Activated CD8-positive, alpha-beta memory T cell treated with anti-CD3 and anti-CD28 coated beads, Interleukin-2, amount 50 U/mL, for 4 hours (primary cell): ENCODE data around the gene CBFA2T2.
"Not testable (repeated sequence)": the region's sequence is repeated elsewhere in the genome, so short reads cannot be mapped to it uniquely, and the experiment has no call there.

Experiments
- DNase-seq: peaks from one replicate; pipeline ENCODE4 v3.0.0-alpha.2; 2020

The CBFA2T2 gene

DNA sequence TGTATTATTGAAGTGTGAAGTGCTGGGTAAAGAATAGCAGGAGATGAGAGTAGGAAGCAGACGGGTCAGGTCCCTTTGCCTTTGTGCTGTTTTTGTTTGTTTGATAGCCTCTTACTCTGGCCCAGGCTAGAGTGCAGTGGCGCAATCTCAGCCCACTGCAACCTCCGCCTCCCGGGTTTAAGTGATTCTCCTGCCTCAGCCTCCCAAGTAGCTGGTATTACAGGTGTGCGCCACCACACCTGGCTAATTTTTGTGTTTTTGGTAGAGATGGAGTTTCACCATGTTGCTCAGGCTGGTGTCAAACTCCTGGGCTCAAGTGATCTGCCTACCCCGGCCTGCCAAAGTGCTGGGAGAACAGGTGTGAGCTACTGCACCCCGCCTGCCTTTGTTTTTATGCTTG is 18.1 kb downstream of the CBFA2T2 start:
- DNase-seq, result not testable (repeated sequence)

DNA sequence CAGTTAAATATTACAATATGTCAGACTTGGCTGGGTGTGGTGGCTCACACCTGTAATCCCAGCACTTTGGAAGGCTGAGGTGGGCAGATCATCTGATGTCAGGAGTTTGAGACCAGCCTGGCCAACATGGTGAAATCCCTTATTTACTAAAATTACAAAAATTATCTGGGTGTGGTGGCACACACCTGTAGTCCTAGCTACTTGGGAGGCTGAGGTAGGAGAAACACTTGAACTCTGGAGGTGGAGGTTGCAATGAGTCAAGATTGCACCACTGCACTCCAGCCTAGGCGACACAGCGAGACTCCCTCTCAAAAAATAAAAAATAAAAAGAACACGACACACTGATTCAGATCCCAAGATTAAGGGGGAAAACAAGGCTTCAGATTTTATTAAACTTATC is 19.2 kb downstream of the CBFA2T2 start:
- DNase-seq, result not testable (repeated sequence)

DNA sequence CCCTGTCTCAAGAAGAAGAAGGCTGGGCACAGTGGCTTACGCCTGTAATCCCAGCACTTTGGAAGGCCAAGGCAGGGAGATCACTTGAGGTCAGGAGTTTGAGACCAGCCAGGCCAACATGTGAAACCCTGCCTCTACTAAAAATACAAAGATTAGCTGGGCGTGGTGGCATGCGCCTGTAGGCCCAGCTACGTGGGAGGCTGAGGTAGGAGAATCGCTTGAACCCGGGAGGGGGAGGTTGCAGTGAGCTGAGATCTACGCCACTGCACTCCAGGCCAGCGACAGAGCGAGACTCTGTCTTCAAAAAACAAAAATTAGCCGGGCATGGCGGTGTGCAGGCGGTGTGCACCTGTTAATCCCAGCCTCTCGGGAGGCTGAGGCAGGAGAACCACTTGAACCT is 22.0 kb downstream of the CBFA2T2 start:
- not testable (repeated sequence) for DNase-seq

DNA sequence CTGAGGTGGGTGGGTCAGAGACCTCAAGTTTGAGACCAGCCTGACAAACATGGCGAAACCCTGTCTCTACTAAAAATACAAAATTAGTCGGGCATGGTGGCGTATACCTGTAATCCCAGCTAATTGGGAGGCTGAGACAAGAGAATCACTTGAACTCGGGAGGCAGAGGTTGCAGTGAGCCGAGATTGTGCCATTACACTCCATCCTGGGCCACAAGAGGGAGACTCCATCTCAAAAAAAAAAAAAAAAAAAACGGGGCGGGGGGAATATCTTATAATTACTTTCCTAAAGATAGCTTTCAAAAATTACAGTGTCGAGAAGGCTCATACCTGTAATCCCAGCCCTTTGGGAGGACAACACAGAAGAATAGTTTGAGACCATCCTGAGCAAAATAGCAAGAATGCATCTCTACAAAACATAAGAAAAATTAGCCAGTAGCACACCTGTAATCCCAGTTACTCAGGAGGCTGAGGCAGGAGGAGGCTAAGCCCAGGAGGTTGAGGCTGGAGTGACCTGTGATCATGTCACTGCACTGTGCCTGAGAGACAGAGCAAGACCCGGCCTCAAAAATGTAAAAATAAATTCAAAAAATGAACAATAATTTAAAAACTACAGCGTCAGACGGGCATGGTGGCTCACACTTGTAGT is 25.8 kb downstream of the CBFA2T2 start:
- DNase-seq, result no peak

- DNase-seq, result no peak
Measured at GRCh38 chr20:33516882-33517281, 27.0 kb downstream of the CBFA2T2 start.

GRCh38 chr20:33518071-33518470 is 28.2 kb downstream of the CBFA2T2 start:
- no peak for DNase-seq

GRCh38 chr20:33521461-33521860 is 31.6 kb downstream of the CBFA2T2 start:
- DNase-seq, result no peak

GRCh38 chr20:33522256-33522820 is 32.4 kb downstream of the CBFA2T2 start:
- DNase-seq, result no peak

GRCh38 chr20:33524261-33524660 is 34.4 kb downstream of the CBFA2T2 start:
- no peak for DNase-seq

- no peak for DNase-seq
Measured at GRCh38 chr20:33526769-33527168, 36.9 kb downstream of the CBFA2T2 start.

GRCh38 chr20:33531047-33531877 is 41.4 kb downstream of the CBFA2T2 start:
- no peak for DNase-seq

GRCh38 chr20:33531885-33532284 is 42.0 kb downstream of the CBFA2T2 start:
- DNase-seq, result no peak

- no peak for DNase-seq
Measured at GRCh38 chr20:33532753-33533459, 43.0 kb downstream of the CBFA2T2 start.

DNA sequence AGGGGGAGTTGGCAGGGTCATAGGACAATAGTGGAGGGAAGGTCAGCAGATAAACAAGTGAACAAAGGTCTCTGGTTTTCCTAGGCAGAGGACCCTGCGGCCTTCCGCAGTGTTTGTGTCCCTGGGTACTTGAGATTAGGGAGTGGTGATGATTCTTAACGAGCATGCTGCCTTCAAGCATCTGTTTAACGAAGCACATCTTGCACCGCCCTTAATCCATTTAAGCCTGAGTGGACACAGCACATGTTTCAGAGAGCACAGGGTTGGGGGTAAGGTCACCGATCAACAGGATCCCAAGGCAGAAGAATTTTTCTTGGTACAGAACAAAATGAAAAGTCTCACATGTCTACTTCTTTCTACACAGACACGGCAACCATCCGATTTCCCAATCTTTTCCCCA is 45.8 kb downstream of the CBFA2T2 start:
- not testable (repeated sequence) for DNase-seq

- DNase-seq, result no peak
Measured at GRCh38 chr20:33537608-33538007, 47.7 kb downstream of the CBFA2T2 start.

DNA sequence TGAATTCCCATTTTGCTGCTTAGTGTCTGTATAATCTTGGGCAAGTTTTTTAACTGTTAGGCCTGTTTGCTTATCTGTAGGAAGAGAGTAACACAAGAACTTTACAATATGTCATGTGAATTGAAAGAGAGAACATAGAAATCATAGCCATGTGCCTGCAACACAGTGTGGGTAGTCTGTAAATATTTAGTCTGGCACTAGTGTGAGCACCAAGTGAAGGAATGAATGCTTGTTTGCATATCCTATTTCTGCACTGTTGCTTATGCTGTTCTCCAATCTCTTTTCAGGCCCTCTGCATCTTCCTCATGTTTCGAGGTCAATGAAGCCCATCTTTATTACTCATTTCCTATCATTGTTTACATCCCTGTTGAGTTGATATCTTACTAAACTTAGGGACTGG is 49.2 kb downstream of the CBFA2T2 start:
- no peak for DNase-seq

DNA sequence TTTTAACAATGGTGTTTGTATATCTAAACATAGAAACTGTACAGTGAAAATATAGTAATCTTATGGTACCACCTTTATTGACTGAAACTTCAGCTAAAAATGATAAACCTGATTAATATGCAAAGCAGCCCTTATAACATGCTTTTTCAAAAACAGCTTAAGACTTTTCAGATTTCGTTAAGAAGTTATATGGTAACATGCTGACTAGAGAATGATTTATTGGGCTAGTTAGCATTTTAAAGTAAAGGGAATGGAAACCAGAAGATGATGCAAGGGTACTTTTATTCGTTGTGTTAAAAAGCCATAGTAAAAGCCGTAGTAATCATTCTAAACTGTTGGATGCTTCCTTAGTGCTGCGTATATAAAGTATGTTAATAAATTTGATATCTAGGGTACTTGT is 50.5 kb downstream of the CBFA2T2 start:
- DNase-seq, result no peak

- DNase-seq, result no peak
Measured at GRCh38 chr20:33541074-33541473, 51.2 kb downstream of the CBFA2T2 start.

GRCh38 chr20:33541797-33542196 is 51.9 kb downstream of the CBFA2T2 start:
- no peak for DNase-seq

GRCh38 chr20:33545763-33546162 is 55.9 kb downstream of the CBFA2T2 start:
- no peak for DNase-seq

GRCh38 chr20:33549229-33549999 is 59.5 kb downstream of the CBFA2T2 start:
- no peak for DNase-seq

DNA sequence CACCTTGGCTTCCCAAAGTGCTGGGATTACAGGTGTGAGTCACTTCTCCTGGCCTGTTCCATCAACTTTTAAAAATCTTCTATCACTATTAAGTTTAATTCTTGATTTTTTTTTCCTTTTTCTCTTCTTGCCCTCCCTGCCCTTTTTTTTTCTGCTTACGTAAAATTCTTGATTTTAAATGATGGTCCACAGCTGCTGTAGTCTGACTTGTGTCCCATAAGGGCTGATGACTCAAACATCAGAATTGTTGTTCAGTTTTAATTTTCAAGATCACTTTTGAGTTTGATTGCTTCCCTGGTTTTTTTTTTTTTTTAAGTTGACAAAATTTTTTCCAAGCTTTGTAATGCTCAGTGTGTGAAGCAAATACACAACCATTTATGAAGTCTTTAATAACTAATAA is 61.9 kb downstream of the CBFA2T2 start:
- no peak for DNase-seq

DNA sequence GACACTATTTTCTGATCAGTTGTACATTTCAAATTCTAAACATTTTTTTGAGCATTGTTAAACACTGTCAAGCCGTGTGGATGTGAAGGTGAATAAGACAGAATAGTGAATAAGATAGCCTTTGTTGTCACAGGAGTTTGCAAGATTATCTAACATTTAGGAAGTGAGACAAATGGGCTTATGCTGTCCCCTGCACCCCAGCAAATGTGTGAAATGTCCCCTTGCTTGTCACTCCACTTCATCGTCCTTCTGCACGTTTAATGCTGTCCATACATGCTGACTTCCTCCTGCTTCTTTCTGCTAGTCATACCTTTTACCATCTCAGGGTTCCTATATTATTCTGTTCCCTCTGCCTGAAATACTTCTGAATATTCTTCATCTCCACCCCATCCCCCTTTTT is 62.6 kb downstream of the CBFA2T2 start:
- DNase-seq, result no peak
